Measurements from ENCODE around the gene PGPEP1. TPM values are rescaled to one million over a fixed set of nuclear protein-coding genes. Genes with fewer than 3 reads are reported as not detected.

The PGPEP1 gene
- total RNA-seq, 4 donors from 2014 or later = 15.0 to 50.3 (median 28.0) TPM

DNA sequence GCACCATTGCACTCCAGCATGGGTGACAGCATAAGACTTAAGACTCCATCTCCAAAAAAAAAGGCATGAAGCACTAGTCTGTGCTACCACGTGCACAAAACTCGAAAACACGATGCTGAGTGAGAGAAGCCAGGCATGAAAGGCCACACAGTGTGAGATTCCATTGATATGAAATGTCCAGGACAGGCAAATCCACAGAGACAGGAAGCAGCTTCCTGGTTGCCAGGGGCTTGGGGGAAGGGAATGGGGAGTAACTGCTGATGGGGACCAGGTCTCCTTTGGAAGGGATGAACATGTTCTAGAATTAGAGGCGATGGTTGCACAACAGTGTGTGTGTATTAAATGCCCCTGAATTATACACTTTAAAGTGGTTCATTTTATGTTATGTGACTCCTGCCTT lies 43.1 kb upstream of the PGPEP1 start:
- TF ChIP-seq, protein P1, sequence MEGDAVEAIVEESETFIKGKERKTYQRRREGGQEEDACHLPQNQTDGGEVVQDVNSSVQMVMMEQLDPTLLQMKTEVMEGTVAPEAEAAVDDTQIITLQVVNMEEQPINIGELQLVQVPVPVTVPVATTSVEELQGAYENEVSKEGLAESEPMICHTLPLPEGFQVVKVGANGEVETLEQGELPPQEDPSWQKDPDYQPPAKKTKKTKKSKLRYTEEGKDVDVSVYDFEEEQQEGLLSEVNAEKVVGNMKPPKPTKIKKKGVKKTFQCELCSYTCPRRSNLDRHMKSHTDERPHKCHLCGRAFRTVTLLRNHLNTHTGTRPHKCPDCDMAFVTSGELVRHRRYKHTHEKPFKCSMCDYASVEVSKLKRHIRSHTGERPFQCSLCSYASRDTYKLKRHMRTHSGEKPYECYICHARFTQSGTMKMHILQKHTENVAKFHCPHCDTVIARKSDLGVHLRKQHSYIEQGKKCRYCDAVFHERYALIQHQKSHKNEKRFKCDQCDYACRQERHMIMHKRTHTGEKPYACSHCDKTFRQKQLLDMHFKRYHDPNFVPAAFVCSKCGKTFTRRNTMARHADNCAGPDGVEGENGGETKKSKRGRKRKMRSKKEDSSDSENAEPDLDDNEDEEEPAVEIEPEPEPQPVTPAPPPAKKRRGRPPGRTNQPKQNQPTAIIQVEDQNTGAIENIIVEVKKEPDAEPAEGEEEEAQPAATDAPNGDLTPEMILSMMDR (IDR thresholded peaks at IDR 0.05) = no peak
- no peak for TF ChIP-seq POLR2AphosphoS5 (IDR thresholded peaks at IDR 0.05)
- TF ChIP-seq EP300 (IDR thresholded peaks at IDR 0.05) = no peak
- no peak for TF ChIP-seq POLR2A (IDR thresholded peaks at IDR 0.05; ENCODE audit: low read depth)
- WGBS = 58% methylated on average over 4 of the region's 4 CpGs
- Histone ChIP-seq H3K27ac (replicated peaks in 1 of 4) (peak overlapping the region in 1 of 4 donors; percentile 23), H3K9me3 (no peaks in the 10 kb centered on the region), H3K4me1 (peaks cover 27 to 46% (median 38%) of the 10 kb centered on the region in 4 donors), H3K36me3 (no peaks in the 10 kb centered on the region), H3K4me3 (no peak overlapping the region), H3K27me3 (no peaks in the 10 kb centered on the region)
- no peak for DNase-seq (ENCODE audit: extremely low spot score)
- intact Hi-C loops (cut with DNase I) = no loop called here

GRCh38 chr19:18298601-18299000 lies 41.8 kb upstream of the PGPEP1 start:
- Histone ChIP-seq H3K36me3 (no peaks in the 10 kb centered on the region), H3K4me3 (no peak overlapping the region), H3K9me3 (no peaks in the 10 kb centered on the region), H3K27me3 (no peaks in the 10 kb centered on the region), H3K27ac (replicated peaks in 1 of 4) (no peak overlapping the region), H3K4me1 (peaks cover 32 to 48% (median 39%) of the 10 kb centered on the region in 4 donors)
- no peak for DNase-seq (ENCODE audit: extremely low spot score)
- WGBS = 83% methylated on average over 6 of the region's 6 CpGs
- TF ChIP-seq POLR2AphosphoS5 (IDR thresholded peaks at IDR 0.05) (no peak), EP300 (IDR thresholded peaks at IDR 0.05) (no peak), POLR2A (IDR thresholded peaks at IDR 0.05; ENCODE audit: low read depth) (no peak)
- TF ChIP-seq, protein P1 (IDR thresholded peaks at IDR 0.05) = no peak
- intact Hi-C loops (cut with DNase I) = no loop called here

DNA sequence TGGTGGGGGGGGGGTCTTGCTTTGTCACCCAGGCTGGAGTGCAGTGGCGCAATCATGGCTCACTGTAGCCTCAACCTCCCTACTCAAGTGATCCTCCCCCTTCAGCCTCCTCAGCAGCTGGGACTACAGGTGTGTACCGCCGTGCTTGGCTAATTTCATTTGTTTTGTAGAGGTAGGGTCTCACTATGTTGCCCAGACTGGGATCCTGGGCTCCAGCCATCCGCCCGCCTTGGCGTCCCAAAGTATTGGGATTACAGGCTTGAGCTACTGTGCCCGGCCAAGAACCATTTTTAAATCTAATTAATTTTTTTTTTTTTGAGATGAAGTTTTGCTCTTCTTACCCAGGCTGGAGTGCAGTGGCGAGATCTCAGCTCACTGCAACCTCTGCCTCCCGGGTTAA lies 40.7 kb upstream of the PGPEP1 start:
- Histone ChIP-seq H3K4me3 (no peak overlapping the region), H3K4me1 (peaks cover 42 to 49% (median 43%) of the 10 kb centered on the region in 4 donors), H3K27me3 (no peaks in the 10 kb centered on the region), H3K36me3 (no peaks in the 10 kb centered on the region), H3K9me3 (no peaks in the 10 kb centered on the region), H3K27ac (replicated peaks in 1 of 4) (peak overlapping the region in 1 of 4 donors; percentile 93)
- 96% methylated on average over 9 of the region's 9 CpGs for WGBS
- DNase-seq (ENCODE audit: extremely low spot score) = no peak
- no peak for TF ChIP-seq EP300 (IDR thresholded peaks at IDR 0.05)
- no peak for TF ChIP-seq POLR2AphosphoS5 (IDR thresholded peaks at IDR 0.05)
- TF ChIP-seq POLR2A (IDR thresholded peaks at IDR 0.05; ENCODE audit: low read depth) = no peak
- TF ChIP-seq, protein P1 (IDR thresholded peaks at IDR 0.05) = no peak
- intact Hi-C loops (cut with DNase I) = no loop called here

GRCh38 chr19:18300930-18301717 lies 39.3 kb upstream of the PGPEP1 start:
- no peak for DNase-seq (ENCODE audit: extremely low spot score)
- Histone ChIP-seq H3K4me1 (peaks cover 56 to 64% (median 58%) of the 10 kb centered on the region in 4 donors), H3K9me3 (no peaks in the 10 kb centered on the region), H3K4me3 (no peak overlapping the region), H3K36me3 (no peaks in the 10 kb centered on the region), H3K27me3 (no peaks in the 10 kb centered on the region), H3K27ac (replicated peaks in 1 of 4) (peak overlapping the region; percentile 93 to 99 (median 98))
- peak; percentile 69 to 74 for TF ChIP-seq POLR2AphosphoS5 (IDR thresholded peaks at IDR 0.05)
- no peak for TF ChIP-seq EP300 (IDR thresholded peaks at IDR 0.05)
- TF ChIP-seq POLR2A (IDR thresholded peaks at IDR 0.05; ENCODE audit: low read depth) = no peak
- intact Hi-C loops (cut with DNase I) = no loop called here
- WGBS = 58% methylated on average over 8 of the region's 18 CpGs

DNA sequence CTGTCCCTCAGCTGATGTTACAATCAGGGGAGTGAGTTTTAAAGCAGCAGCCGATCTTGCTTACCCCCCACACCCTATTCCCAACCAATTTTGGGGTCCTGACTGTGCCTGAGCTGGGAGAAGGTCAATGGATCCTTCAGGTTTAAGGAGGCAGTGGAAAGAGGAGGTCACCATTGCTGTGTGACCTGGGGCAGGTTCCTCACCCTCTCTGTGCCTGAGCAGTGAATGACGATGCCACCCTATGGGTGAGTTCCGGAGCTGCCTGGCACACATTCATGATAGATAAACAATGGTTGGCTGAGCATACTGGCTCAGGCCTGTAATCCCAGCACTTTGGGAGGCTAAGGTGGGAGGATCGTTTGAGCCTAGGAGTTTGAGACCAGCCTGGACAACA lies 38.7 kb upstream of the PGPEP1 start:
- no peaks in the 10 kb centered on the region for H3K27me3 ChIP-seq
- H3K27ac ChIP-seq (replicated peaks in 1 of 4) = peak overlapping the region; percentile 93 to 99 (median 98)
- TF ChIP-seq POLR2AphosphoS5 (IDR thresholded peaks at IDR 0.05) (no peak), POLR2A (IDR thresholded peaks at IDR 0.05; ENCODE audit: low read depth) (no peak), EP300 (IDR thresholded peaks at IDR 0.05) (no peak)
- TF ChIP-seq, protein P1 (IDR thresholded peaks at IDR 0.05) = no peak
- no peak for DNase-seq (ENCODE audit: extremely low spot score)
- H3K4me1 ChIP-seq = peaks cover 62 to 70% (median 64%) of the 10 kb centered on the region in 4 donors
- no peak overlapping the region for H3K4me3 ChIP-seq
- H3K36me3 ChIP-seq = no peaks in the 10 kb centered on the region
- H3K9me3 ChIP-seq = no peaks in the 10 kb centered on the region
- intact Hi-C loops (cut with DNase I) = no loop called here
- WGBS = 63% methylated on average over 3 of the region's 4 CpGs

Measured in esophagus muscularis mucosa (tissue), 4 donors.